Panc1 (cell line): ENCODE data around the gene TRIM25. TPM values are rescaled to one million over a fixed set of nuclear protein-coding genes. Genes with fewer than 3 reads are reported as not detected.

ENCODE experiments used
- ATAC-seq: fragments of 200-7000 bp; cut with Tn5 transposase; 2 replicates; pipeline ENCODE4 v1.9.1; 2020; ENCODE audit warnings: mild to moderate bottlenecking, moderate library complexity
- Bru-seq: library from RNA; stranded (reverse); fragments of 400-500 nt; gene quantifications from one replicate; lab custom pipeline; 2021; lab: Mats Ljungman, UMichigan
- BruChase-seq, 2 experiments: library from RNA; stranded (reverse); fragments of 400-500 nt; gene quantifications; one replicate each; lab custom pipeline; 2021; lab: Mats Ljungman, UMichigan
- BruUV-seq: library from RNA; stranded (reverse); fragments of 400-500 nt; replicated peaks from 2 replicates; lab custom pipeline; 2021; lab: Mats Ljungman, UMichigan
- CTCF ChIA-PET: fragments of 300-600 bp; sonication (Branson Sonifier 250); formaldehyde crosslinking; loops from one replicate; lab custom pipeline; 2022; ENCODE audit warnings: antibody characterized with exemption; lab: Charles Lee
- POLR2A ChIA-PET: fragments of 300-600 bp; sonication (Branson Sonifier 250); formaldehyde crosslinking; loops from one replicate; lab custom pipeline; 2022; ENCODE audit warnings: antibody characterized with exemption; lab: Charles Lee
- DNase-seq: peaks from one replicate; pipeline ENCODE4 v3.0.0-alpha.2; 2010; ENCODE audit warnings: low read depth, low spot score
- H3K27ac ChIP-seq: 2 replicates; pipeline ENCODE4 v1.5.1; 2011; ENCODE audit warnings: mild to moderate bottlenecking, low read length, inconsistent platforms
- H3K27me3 ChIP-seq: fragments of 200-500 bp; sonication (Bioruptor generic); 2 replicates; pipeline ENCODE4 v1.6.0; 2014; ENCODE audit warnings: low read length, inconsistent platforms; ENCODE audit not compliant: control insufficient read depth, insufficient read depth
- H3K36me3 ChIP-seq: fragments of 200-500 bp; sonication (Bioruptor generic); 2 replicates; pipeline ENCODE4 v1.5.1; 2014; ENCODE audit warnings: inconsistent platforms, mild to moderate bottlenecking, low read length, moderate library complexity; ENCODE audit not compliant: control insufficient read depth, insufficient read depth
- H3K4me1 ChIP-seq: 2 replicates; pipeline ENCODE4 v1.5.1; 2011; ENCODE audit warnings: inconsistent platforms, mild to moderate bottlenecking, low read length, moderate library complexity; ENCODE audit not compliant: control insufficient read depth, insufficient read depth
- H3K4me3 ChIP-seq, 2 experiments: 2 replicates each; pipeline ENCODE4 v1.5.1; 2011 to 2012; ENCODE audit warnings: low read depth in 2 of 2, low read length in 2 of 2, mild to moderate bottlenecking in 2 of 2, inconsistent platforms in 1 of 2, moderate library complexity in 1 of 2
- H3K9me3 ChIP-seq: fragments of 200-500 bp; sonication (Bioruptor generic); 2 replicates; pipeline ENCODE4 v1.5.1; 2014; ENCODE audit warnings: low read depth, mild to moderate bottlenecking, inconsistent platforms, low read length, moderate library complexity; ENCODE audit not compliant: control insufficient read depth, insufficient read depth
- POLR2AphosphoS5 ChIP-seq: IDR thresholded peaks from 2 replicates; pipeline ENCODE4 v1.6.1; 2012; ENCODE audit warnings: mild to moderate bottlenecking, low read depth, low read length, moderate library complexity
- REST ChIP-seq, 2 experiments: IDR thresholded peaks; 2 replicates each; pipeline ENCODE4 v1.6.1; 2011 to 2012; ENCODE audit warnings: low read depth in 2 of 2, control low read depth in 1 of 2, low read length in 1 of 2, mild to moderate bottlenecking in 1 of 2, moderate library complexity in 1 of 2; ENCODE audit not compliant: insufficient read depth in 1 of 2
- SIN3A ChIP-seq: IDR thresholded peaks from 2 replicates; pipeline ENCODE4 v1.6.1; 2012; ENCODE audit warnings: low read depth, mild to moderate bottlenecking, low read length, moderate library complexity, borderline replicate concordance; ENCODE audit not compliant: insufficient read depth
- in situ Hi-C: cut with HindIII; loops from 2 replicates; pipeline ENCODE4 v1.10.0; 2016; ENCODE audit warnings: low sequenced_read_pairs, low pct_unique_long_range_greater_than_20kb
- intact Hi-C: fragments of 100-400 bp; cut with micrococcal nuclease; formaldehyde crosslinking; loops from one replicate; pipeline ENCODE4 v1.10.0; 2022; ENCODE audit not compliant: unreplicated experiment
- long read RNA-seq: library from polyadenylated mRNA; unstranded; transcript quantifications from one replicate; pipeline ENCODE4 v2.0.0, GENCODE V29; 2021; ENCODE audit not compliant: unreplicated experiment
- polyA plus RNA-seq: library from polyadenylated mRNA; unstranded; fragments of >200 nt; gene quantifications from one replicate; pipeline ENCODE4 v1.2.1, GENCODE V29; 2012; ENCODE audit warnings: missing spikeins; ENCODE audit not compliant: insufficient read length
- total RNA-seq: library from RNA; stranded (reverse); gene quantifications from one replicate; pipeline ENCODE4 v1.2.1, GENCODE V29; 2021; ENCODE audit not compliant: unreplicated experiment
- TF ChIP-seq, protein P1 (sequence below): fragments of 450-650 bp; IDR thresholded peaks from 2 replicates; pipeline ENCODE4 v1.5.1; 2017; ENCODE audit warnings: mild to moderate bottlenecking

Gene TRIM25, protein sequence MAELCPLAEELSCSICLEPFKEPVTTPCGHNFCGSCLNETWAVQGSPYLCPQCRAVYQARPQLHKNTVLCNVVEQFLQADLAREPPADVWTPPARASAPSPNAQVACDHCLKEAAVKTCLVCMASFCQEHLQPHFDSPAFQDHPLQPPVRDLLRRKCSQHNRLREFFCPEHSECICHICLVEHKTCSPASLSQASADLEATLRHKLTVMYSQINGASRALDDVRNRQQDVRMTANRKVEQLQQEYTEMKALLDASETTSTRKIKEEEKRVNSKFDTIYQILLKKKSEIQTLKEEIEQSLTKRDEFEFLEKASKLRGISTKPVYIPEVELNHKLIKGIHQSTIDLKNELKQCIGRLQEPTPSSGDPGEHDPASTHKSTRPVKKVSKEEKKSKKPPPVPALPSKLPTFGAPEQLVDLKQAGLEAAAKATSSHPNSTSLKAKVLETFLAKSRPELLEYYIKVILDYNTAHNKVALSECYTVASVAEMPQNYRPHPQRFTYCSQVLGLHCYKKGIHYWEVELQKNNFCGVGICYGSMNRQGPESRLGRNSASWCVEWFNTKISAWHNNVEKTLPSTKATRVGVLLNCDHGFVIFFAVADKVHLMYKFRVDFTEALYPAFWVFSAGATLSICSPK
- 73.2 TPM for total RNA-seq
- polyA plus RNA-seq, result 42.3 TPM
- Bru-seq, nascent RNA, result percentile 89 among the genes with signal in this experiment
- BruChase-seq, experiment 1, labeled RNA remaining after a 2-hour chase, result percentile 97 among the genes with signal in this experiment
- percentile 97 among the genes with signal in this experiment for BruChase-seq, experiment 2, labeled RNA remaining after a 6-hour chase
- long read RNA-seq, full-length matches to known transcripts, result 13 of 123 reads
- long read RNA-seq, partial matches to known transcripts, result 4 of 123 reads
- long read RNA-seq, other reads (novel, unspliced or antisense), result 106 of 123 reads

DNA sequence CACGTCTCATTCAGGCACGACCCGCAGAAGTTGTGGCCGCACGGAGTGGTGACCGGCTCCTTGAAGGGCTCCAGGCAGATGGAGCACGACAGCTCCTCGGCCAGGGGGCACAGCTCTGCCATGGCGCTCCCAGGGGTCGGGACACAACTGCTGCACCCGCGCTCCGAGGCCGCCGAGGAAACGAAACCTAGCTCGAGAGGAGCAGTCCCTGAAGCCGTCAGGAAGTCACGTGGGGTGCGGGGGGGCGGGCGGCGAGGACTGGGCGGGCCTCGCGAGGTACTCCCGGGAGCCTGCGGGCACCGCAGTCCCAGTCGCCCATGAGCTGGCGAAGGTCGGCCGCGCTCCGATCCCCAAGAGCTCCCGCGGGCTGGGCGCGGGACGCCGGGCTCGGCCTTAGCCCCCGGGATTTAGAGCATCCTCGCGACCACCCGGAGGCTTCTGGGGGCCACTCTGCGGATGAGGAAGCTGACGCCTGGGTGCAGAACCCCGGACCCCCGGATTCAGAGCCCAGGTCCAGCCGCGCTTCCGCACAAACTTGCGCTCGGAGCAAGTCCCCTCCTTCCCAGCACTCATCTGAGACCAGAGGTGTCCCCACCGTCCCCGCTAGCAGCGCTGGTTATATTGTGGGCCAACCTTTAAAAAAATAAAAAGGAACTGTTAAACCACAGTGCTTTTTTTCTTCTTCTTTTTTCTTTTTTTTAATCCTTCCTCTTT lies at the start of gene TRIM25:
Gene TRIM25 (minus strand): TSS at position 183 of the 714 bp plus-strand sequence. CDS start 61 bp downstream, at position 122.
- BruUV-seq, result TSS peak; percentile 99
- in situ Hi-C loops (no loop called here), intact Hi-C loops (no loop called here)
- POLR2A ChIA-PET, result interaction anchor here (0.6 to 1.1 kb wide), 5 partner anchors 10 to 507 kb away, joined by 3 to 7 read pairs (median 3); no protein-coding TSS in a partner anchor
- CTCF ChIA-PET, result interaction anchor here (0.6 to 1.5 kb wide), 2 partner anchors 95 to 685 kb away, joined by 3 to 6 read pairs; no protein-coding TSS in a partner anchor
- H3K27me3 ChIP-seq, result no peaks in the 10 kb centered on the region
- peak within 1 kb of the TSS; percentile 78 to 81 for H3K4me3 ChIP-seq
- ATAC-seq (peak; percentile 92), DNase-seq (peak; percentile 47)
- peaks cover 4% of the 10 kb centered on the region; the same call in 1 of the 2 replicates for H3K36me3 ChIP-seq
- H3K27ac ChIP-seq, result peak within 1 kb of the TSS; percentile 99
- H3K4me1 ChIP-seq, result peaks cover 30% of the 10 kb centered on the region
- TF ChIP-seq, protein P1, sequence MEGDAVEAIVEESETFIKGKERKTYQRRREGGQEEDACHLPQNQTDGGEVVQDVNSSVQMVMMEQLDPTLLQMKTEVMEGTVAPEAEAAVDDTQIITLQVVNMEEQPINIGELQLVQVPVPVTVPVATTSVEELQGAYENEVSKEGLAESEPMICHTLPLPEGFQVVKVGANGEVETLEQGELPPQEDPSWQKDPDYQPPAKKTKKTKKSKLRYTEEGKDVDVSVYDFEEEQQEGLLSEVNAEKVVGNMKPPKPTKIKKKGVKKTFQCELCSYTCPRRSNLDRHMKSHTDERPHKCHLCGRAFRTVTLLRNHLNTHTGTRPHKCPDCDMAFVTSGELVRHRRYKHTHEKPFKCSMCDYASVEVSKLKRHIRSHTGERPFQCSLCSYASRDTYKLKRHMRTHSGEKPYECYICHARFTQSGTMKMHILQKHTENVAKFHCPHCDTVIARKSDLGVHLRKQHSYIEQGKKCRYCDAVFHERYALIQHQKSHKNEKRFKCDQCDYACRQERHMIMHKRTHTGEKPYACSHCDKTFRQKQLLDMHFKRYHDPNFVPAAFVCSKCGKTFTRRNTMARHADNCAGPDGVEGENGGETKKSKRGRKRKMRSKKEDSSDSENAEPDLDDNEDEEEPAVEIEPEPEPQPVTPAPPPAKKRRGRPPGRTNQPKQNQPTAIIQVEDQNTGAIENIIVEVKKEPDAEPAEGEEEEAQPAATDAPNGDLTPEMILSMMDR, result no peak
- TF ChIP-seq POLR2AphosphoS5, result peak; percentile 100
- TF ChIP-seq REST (IDR thresholded peaks at IDR 0.05; ENCODE audit: insufficient read depth in 1 of 2, low read depth in 2 of 2, low read length in 1 of 2), result peak in 1 of 2 experiments; percentile 20; a peak in 2 of 4 replicates
- peak; percentile 98 for TF ChIP-seq SIN3A
- peaks cover 11% of the 10 kb centered on the region; the same call in 1 of the 2 replicates for H3K9me3 ChIP-seq
